Measurements from ENCODE around the gene YTHDF2.

The YTHDF2 gene

DNA sequence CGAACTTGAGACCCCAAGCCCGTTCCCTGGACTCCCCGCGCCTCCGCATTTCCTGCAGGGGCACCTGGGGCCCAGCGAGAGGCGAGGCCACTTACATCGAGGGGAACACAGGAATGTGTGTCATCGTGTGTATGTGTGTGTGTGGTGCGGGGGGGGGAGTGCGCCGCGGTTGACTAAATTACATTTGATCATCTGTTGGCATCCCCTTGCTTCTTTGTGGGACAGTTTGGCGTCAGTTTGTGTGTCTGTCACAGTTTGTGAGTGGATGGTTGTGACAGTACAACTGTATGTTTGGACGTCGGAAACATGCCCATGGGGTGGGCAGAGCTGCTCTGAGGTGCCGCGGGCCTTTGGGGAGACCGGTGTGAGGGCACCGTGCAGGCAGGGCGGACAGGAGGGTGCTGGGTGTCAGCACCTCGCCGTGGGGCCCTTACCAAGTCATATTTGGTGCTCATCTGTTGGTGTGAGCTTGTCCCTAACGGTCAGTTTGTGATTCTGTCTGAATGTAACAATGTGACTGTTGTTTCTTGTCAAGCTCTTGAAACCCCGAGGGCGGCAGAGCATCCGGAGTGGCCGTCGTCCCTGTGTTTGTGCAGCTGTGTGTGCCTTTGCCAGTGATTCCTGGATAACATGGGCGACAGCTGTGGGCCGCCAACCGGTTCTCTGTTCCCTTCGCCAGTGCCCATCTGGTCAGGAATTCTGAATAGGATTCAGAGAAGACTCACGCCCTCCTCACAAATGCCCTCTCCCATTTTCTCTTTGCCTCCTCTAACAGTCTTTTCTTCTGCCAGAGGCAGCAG, 76.1 kb downstream of the YTHDF2 start:
- no peaks in the 10 kb centered on the region for H3K36me3 ChIP-seq (ENCODE audit: control insufficient read depth, insufficient read depth, low read length)
- WGBS (ENCODE audit: insufficient coverage, insufficient read length) = no CpG with 5 or more reads among the region's 34 CpGs
- H3K27ac ChIP-seq (ENCODE audit: low read length) = no peak overlapping the region
- no peak for DNase-seq (ENCODE audit: low read depth, low spot score)
- H3K9me3 ChIP-seq (ENCODE audit: control insufficient read depth, insufficient read depth, low read length) = no peaks in the 10 kb centered on the region
- H3K27me3 ChIP-seq (ENCODE audit: control insufficient read depth, insufficient read depth, low read length) = peaks cover 21% of the 10 kb centered on the region; the same call in 1 of the 2 replicates
- H3K4me1 ChIP-seq (ENCODE audit: control insufficient read depth, insufficient read depth, low read length) = peaks cover 4% of the 10 kb centered on the region
- peak overlapping the region; percentile 46; the same call in 1 of the 2 replicates for H3K4me3 ChIP-seq (ENCODE audit: low read length)

DNA sequence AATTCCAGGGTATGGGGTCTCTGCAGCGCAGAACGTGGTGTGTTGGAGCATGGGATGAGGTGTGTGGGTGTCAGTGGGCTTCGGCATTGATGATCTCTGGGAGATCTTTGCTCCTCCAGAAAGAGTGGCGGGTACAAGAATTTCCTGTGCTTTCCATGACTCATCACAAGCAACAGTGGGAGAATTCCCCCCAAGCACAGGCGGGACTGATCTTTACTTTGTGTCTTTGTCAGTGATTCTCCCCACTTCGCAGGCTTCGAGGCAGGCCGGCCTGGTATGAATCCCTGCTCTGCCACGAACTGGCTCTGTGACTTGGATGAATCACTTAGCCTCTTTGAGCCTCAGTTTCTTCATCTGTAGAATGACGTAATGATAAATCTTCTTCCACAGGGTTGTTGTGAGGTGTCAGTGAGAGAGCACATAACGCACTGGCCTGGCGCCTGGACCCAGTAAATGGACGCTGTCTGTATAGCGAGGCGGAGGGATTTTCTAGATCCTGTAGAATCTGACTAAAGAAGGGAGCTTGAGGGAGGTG, 77.3 kb downstream of the YTHDF2 start:
- no peak for DNase-seq (ENCODE audit: low read depth, low spot score)
- H3K4me3 ChIP-seq (ENCODE audit: low read length) = no peak overlapping the region
- no CpG with 5 or more reads among the region's 15 CpGs for WGBS (ENCODE audit: insufficient coverage, insufficient read length)
- H3K27me3 ChIP-seq (ENCODE audit: control insufficient read depth, insufficient read depth, low read length) = peaks cover 21% of the 10 kb centered on the region; the same call in 1 of the 2 replicates
- H3K27ac ChIP-seq (ENCODE audit: low read length) = no peak overlapping the region
- no peaks in the 10 kb centered on the region for H3K36me3 ChIP-seq (ENCODE audit: control insufficient read depth, insufficient read depth, low read length)
- H3K4me1 ChIP-seq (ENCODE audit: control insufficient read depth, insufficient read depth, low read length) = peaks cover 4% of the 10 kb centered on the region
- H3K9me3 ChIP-seq (ENCODE audit: control insufficient read depth, insufficient read depth, low read length) = no peaks in the 10 kb centered on the region

DNA sequence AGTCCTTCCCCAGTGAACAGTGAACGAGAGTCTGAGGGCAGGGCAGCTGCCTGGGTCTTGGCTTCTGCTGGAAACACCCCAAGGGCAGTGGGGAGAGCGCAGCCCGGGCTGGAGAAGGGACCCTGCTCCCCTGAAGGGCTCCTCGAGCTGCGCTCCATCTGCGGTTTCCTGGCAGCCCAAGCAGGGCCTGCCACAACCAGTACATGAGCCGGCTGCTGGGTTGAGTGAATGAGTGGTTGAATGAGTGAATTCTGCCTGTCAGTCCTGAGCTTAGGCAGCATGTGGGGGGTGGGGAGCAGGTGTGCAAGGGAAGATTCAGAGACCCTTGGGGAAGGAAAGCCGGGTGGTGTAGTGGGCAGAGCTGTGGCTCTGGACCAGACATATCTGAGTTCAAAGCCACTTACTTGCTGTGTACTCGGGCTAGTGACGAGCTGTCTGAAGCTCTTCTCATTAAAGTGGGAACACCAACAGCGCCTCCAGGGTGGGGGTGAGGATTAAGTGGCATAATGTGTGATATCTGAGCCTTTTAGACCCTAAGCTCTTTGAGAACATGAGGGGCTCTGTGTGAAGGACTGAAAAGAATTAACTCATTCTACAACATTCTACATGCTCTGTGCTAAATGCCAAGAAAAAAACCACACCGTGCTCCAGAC, 78.9 kb downstream of the YTHDF2 start:
- peaks cover 21% of the 10 kb centered on the region; the same call in 1 of the 2 replicates for H3K27me3 ChIP-seq (ENCODE audit: control insufficient read depth, insufficient read depth, low read length)
- no peak for DNase-seq (ENCODE audit: low read depth, low spot score)
- H3K36me3 ChIP-seq (ENCODE audit: control insufficient read depth, insufficient read depth, low read length) = no peaks in the 10 kb centered on the region
- no peaks in the 10 kb centered on the region for H3K9me3 ChIP-seq (ENCODE audit: control insufficient read depth, insufficient read depth, low read length)
- peaks cover 4% of the 10 kb centered on the region for H3K4me1 ChIP-seq (ENCODE audit: control insufficient read depth, insufficient read depth, low read length)
- H3K4me3 ChIP-seq (ENCODE audit: low read length) = no peak overlapping the region
- no CpG with 5 or more reads among the region's 12 CpGs for WGBS (ENCODE audit: insufficient coverage, insufficient read length)
- no peak overlapping the region for H3K27ac ChIP-seq (ENCODE audit: low read length)

DNA sequence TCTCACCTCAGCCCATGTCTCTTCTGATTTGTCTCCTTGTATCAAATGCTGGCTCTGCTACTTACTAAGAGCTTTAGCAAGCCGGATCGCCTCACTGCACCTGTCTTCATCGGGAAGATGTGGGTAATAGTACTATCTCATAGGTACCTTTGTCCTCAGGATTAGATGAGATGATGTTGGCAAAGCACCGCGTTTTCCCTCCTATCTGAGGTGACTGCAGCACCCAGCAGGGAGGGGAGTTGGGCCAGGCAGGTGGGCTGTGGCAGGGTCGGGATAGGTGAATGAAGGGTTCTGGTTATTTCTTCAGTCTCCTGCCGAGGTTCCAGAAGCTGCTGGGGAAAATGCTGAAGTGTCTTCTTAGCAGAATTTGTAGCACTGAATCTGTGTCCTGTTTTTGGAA, 80.4 kb downstream of the YTHDF2 start:
- DNase-seq (ENCODE audit: low read depth, low spot score) = no peak
- H3K27ac ChIP-seq (ENCODE audit: low read length) = no peak overlapping the region
- peaks cover 1% of the 10 kb centered on the region for H3K4me1 ChIP-seq (ENCODE audit: control insufficient read depth, insufficient read depth, low read length)
- no peaks in the 10 kb centered on the region for H3K36me3 ChIP-seq (ENCODE audit: control insufficient read depth, insufficient read depth, low read length)
- no peak overlapping the region for H3K4me3 ChIP-seq (ENCODE audit: low read length)
- H3K9me3 ChIP-seq (ENCODE audit: control insufficient read depth, insufficient read depth, low read length) = no peaks in the 10 kb centered on the region
- H3K27me3 ChIP-seq (ENCODE audit: control insufficient read depth, insufficient read depth, low read length) = peaks cover 12% of the 10 kb centered on the region; the same call in 1 of the 2 replicates
- no CpG with 5 or more reads among the region's 7 CpGs for WGBS (ENCODE audit: insufficient coverage, insufficient read length)

DNA sequence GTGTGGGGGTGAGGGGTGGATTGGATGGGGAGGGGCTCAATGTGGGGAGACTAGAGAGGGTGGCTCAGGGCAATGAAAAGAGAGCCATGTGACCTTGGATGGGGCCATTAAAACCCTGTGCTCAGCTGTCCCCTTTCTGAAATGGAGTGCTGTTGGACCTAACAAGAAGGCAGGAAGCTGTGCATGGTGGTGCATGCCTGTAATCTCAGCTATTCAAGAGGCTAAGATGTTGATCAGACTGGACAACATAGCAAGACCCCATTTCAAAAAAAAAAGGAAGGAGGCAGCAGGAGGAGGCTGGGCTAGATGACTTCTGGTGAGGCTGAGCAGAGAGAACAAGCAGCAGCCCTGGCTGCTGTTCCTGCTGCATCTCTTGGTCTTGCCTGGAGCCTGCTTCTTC, 82.3 kb downstream of the YTHDF2 start:
- Histone ChIP-seq H3K4me1 (ENCODE audit: control insufficient read depth, insufficient read depth, low read length) (no peaks in the 10 kb centered on the region), H3K27me3 (ENCODE audit: control insufficient read depth, insufficient read depth, low read length) (no peaks in the 10 kb centered on the region), H3K4me3 (ENCODE audit: low read length) (no peak overlapping the region), H3K36me3 (ENCODE audit: control insufficient read depth, insufficient read depth, low read length) (no peaks in the 10 kb centered on the region), H3K9me3 (ENCODE audit: control insufficient read depth, insufficient read depth, low read length) (no peaks in the 10 kb centered on the region), H3K27ac (ENCODE audit: low read length) (no peak overlapping the region)
- DNase-seq (ENCODE audit: low read depth, low spot score) = no peak

Measured in iPS DF 6.9 (cell line).